Stimulated activated CD4-positive, alpha-beta T cell treated with anti-CD3 and anti-CD28 coated beads, Interleukin-2, amount 100 ng/mL, for 24 hours (primary cell): ENCODE data around the gene FBN2.
"Not testable (repeated sequence)": the region's sequence is repeated elsewhere in the genome, so short reads cannot be mapped to it uniquely, and the experiment has no call there.

ENCODE experiments used
- DNase-seq, 2 donors: peaks; one replicate each; pipeline ENCODE4 v3.0.0-alpha.2; 2020

Gene FBN2

DNA sequence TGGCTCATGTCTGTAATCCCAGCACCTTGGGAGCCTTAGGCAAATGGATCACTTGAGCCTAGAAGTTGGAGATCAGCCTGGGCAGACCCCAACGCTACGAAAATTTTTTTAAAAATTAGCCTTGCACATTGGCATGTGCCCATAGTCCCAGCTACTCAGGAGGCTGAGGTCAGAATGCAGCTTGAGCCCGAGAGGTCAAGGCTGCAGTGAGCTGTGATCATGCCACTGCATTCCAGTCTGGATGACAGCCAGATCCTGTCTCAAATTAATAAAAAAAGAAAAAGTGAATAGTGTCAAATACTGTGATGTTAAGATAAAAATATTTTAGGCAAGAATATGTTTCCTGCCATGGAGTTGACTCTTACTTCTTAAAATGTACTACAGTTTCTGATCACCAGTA lies 5.3 kb downstream of the FBN2 start:
- no peak for DNase-seq

DNA sequence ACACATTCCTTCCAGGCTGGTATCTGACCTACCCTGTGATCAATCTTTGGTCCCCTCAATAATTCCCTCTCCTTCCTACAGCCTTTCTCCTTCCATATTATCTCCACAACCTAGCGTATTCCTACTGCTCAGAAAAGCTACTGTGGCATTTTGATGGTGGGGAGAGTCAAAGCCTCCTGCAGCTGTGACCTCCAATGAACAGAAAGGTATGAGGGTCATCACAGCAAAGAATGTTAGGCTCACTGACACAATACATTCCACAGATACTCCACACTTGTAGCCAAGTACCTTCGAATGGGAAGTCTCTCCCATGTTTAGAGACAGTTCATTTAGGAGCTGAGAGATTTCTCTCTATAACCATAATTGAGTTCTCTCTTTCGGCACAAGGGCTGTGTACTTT lies 5.9 kb downstream of the FBN2 start:
- DNase-seq = no peak

GRCh38 chr5:128528637-128529255 lies 9.3 kb downstream of the FBN2 start:
- no peak for DNase-seq

- DNase-seq = no peak
Observed at GRCh38 chr5:128528126-128528525, 9.9 kb downstream of the FBN2 start.

DNA sequence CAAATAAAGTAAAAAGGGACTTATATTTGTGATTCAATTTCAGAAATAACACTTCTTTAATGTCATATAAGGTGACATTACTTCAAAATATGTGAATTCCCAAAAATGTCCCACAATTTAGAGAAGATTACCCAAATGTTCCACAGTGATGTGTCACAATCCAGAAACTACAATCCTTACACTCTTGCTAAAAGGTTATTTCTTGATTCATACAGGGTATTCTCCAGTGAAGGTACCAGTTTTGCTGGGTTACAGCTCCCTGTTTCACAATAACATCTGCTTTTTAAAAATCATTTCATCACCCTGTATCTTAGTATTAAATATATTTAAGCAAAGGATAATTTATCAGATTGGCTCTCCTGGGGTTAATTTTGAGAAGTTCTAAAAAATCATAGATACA lies 11.0 kb downstream of the FBN2 start:
- no peak for DNase-seq

DNA sequence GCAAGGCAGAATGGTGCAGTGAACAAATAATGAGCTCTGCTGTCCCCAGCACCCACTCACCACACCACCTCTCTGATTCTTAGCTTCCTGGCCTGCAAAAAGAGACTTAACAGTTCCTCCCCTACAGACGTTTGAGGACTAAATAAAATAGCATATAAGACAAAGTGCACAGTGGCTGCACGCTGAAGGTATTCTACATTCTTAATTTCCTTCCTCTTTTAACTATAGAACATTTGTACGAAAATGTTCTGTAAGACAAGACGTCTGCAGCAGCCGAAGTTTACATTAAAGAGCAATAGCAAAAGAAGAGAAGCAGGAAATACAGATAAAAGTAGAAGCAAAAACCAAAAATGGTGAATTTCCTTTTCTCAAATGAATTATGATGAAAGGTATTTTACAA lies 15.7 kb downstream of the FBN2 start:
- no peak for DNase-seq

GRCh38 chr5:128519827-128520226 lies 18.2 kb downstream of the FBN2 start:
- DNase-seq = no peak

DNA sequence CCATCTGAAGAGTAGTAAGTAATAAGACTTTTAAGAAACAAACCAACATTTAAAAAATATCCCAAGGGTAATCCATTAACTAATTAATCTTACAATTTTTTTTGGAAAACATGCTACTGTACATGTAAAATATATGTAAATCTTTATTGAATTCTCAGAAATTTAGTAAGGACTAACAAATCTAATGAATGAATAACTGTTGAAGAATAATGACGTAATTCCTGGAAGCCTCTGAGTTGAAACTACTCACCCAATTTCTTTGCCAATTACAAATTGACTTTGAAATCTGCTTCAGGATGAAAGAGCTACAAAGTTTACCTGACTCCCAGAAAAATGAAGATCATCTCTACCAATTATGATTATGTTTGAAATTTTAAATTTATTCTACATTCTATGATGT lies 21.1 kb downstream of the FBN2 start:
- DNase-seq = no peak

DNA sequence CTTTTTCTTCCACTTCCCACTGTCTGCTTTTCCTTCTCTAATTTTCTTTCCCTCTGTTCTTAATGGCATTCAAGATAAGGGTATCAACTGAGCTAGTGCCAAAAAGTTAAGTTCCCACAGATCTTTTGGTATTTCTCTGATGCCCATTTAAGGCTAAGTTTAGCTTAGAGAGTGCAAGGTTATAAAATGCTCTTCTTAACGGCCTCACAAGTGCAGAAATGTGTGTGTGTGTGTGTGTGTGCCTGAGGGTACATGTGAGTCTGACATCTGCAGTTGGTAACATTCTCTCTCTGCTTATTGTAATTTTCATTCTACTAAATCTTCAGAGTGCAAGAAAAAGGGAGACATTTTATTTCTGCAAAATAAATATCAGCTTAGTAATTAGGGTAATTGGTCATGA lies 24.2 kb downstream of the FBN2 start:
- no peak for DNase-seq

- no peak for DNase-seq
Observed at GRCh38 chr5:128512894-128513293, 25.2 kb downstream of the FBN2 start.

- DNase-seq = no peak
Observed at GRCh38 chr5:128506643-128507042, 31.4 kb downstream of the FBN2 start.

- DNase-seq = not testable (repeated sequence)
Observed at GRCh38 chr5:128503727-128504126, 34.3 kb downstream of the FBN2 start.

- DNase-seq = no peak
Observed at GRCh38 chr5:128498844-128499455, 39.1 kb downstream of the FBN2 start.

- no peak for DNase-seq
Observed at GRCh38 chr5:128494516-128494915, 43.5 kb downstream of the FBN2 start.

DNA sequence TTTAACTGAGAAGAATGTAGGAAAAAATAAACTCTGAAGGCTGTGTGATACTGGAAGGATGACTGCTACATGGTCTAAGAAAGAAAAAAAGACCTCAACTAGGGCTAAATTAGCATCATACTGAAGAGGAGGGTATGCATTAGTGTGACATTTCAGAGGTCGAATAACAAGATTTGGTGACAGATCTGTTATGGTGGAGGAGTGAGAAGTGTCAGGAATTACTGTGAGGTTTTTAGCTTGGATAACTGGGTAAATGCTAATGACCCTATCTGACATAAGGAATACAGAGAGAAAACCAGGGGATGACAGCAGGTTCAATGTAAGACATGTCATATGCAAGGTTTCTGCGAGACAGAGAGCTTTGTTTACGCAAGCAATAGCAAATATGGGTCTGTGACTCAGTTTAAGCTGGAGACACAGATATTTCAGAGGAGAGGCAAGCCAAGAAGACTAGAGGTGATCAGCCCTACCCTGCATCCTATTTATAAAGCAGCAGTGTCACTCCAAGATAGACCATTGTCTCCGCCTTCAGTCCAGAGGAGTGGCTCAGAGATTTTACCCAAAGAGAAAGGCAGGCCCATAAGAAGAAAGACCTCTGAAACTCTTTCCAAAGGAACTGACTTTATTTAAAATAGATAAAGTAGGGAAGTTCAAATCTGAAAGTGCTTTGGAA lies 44.3 kb downstream of the FBN2 start:
- DNase-seq = no peak

DNA sequence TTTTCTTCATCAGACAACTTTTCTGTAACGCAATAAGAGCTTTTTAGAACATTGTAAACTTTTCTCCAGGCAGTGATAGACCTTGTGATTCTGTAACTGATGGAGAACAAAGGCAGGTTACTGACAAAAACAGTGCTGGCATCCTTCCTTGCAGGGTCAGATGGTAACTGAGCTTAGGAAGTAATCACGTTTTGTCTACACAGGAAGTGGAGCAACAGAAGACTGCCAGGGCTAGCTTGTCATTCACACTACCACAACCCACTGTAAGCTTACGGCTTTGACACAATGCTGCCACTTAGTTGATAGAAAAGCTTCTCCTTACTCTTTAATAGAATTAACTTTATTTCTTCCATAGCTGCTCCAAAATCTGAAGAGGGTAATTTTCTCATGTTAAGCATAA lies 46.8 kb downstream of the FBN2 start:
- DNase-seq = no peak

- no peak for DNase-seq
Observed at GRCh38 chr5:128490761-128491160, 47.3 kb downstream of the FBN2 start.

GRCh38 chr5:128487041-128487440 lies 51.0 kb downstream of the FBN2 start:
- no peak for DNase-seq

- DNase-seq = no peak
Observed at GRCh38 chr5:128483738-128484137, 54.3 kb downstream of the FBN2 start.

GRCh38 chr5:128480906-128481633 lies 57.0 kb downstream of the FBN2 start:
- no peak for DNase-seq

GRCh38 chr5:128480158-128480557 lies 57.9 kb downstream of the FBN2 start:
- no peak for DNase-seq

DNA sequence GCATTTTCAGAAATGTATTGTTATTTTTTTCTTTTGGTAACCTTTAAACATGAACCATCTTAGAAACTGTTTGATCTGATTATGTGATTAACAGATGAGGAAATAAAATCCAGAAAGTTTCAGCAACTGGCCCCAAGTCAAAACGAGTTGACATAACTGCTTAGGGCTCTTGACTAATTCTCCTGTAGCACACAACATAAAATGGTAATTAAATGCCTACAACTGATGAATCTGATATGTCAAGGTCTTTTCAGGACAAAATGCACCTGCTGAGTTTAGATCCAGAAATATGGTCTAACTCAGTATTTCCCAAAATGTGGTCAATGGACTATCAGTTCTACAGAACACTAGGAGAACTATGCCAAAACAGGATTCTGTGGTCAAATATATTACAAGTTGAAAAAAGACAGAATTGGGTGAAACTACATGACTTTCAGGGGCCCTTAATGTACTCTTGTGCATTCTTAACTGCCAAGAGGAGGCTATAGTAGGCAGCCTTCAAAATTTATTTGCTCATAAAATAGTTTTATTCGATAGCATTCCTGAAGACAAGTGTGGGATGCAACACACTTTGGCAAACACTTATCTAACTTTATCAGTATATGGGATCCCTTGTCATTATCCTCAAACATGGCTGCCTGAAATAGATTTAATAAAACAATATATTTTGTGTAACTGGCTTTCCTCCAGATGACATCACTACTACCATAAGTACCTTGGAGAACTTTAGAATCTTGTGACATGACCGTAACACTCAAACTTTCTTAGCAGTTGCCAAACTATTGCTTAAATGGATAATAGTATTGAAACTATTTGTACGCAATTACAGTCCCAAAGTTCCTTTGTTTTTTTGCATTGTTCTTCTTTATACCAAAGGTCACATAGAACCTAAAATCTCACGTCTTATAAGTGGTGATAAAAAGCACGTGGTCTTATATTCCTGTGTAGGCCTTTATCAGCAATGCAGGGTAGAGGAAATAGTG lies 59.4 kb downstream of the FBN2 start:
- DNase-seq = no peak

GRCh38 chr5:128477944-128478343 lies 60.1 kb downstream of the FBN2 start:
- no peak for DNase-seq
